IPS DF 6.9 (cell line): ENCODE data around the gene PIGL.
"Not testable (repeated sequence)": the region's sequence is repeated elsewhere in the genome, so short reads cannot be mapped to it uniquely, and the experiment has no call there.

Experiments used
- DNase-seq: peaks from one replicate; pipeline ENCODE4 v3.0.0-alpha.2; 2013; ENCODE audit warnings: low read depth, low spot score
- H3K27ac ChIP-seq: one replicate; pipeline ENCODE4 v1.5.1; 2013; ENCODE audit warnings: low read length, control low read depth
- H3K27me3 ChIP-seq: 2 replicates; pipeline ENCODE4 v1.6.1; 2013; ENCODE audit warnings: mild to moderate bottlenecking, low read length; ENCODE audit not compliant: control insufficient read depth, insufficient read depth
- H3K36me3 ChIP-seq: 2 replicates; pipeline ENCODE4 v1.6.1; 2013; ENCODE audit warnings: low read length; ENCODE audit not compliant: control insufficient read depth, insufficient read depth
- H3K4me1 ChIP-seq: 2 replicates; pipeline ENCODE4 v1.6.1; 2013; ENCODE audit warnings: low read length; ENCODE audit not compliant: control insufficient read depth, insufficient read depth
- H3K4me3 ChIP-seq: 2 replicates; pipeline ENCODE4 v1.5.1; 2013; ENCODE audit warnings: mild to moderate bottlenecking, low read length
- H3K9me3 ChIP-seq: 2 replicates; pipeline ENCODE4 v1.6.1; 2013; ENCODE audit warnings: low read length, inconsistent platforms; ENCODE audit not compliant: control insufficient read depth, insufficient read depth
- WGBS: extraction: QIAGEN DNeasy Blood & Tissue Kit; methylation state at CpG from one replicate; pipeline ENCODE4 v1.1.7; 2013; ENCODE audit warnings: mixed read lengths, missing lambda C conversion rate; ENCODE audit not compliant: insufficient read length, insufficient coverage; 5-methylcytosine and 5-hydroxymethylcytosine counted together

The PIGL gene

GRCh38 chr17:16216341-16217001 is 539 bp upstream of the PIGL start:
- H3K4me3 ChIP-seq, H3K4me1 ChIP-seq, H3K27ac ChIP-seq, H3K9me3 ChIP-seq, H3K36me3 ChIP-seq, H3K27me3 ChIP-seq, DNase-seq: not testable (repeated sequence)
- WGBS: no CpG with 5 or more reads among the region's 38 CpGs

- Histone ChIP-seq H3K27ac (no peak overlapping the region), H3K4me1 (no peaks in the 10 kb centered on the region), H3K36me3 (no peaks in the 10 kb centered on the region), H3K4me3 (no peak overlapping the region), H3K9me3 (no peaks in the 10 kb centered on the region), H3K27me3 (no peaks in the 10 kb centered on the region)
- no peak for DNase-seq
- WGBS: no CpG with 5 or more reads among the region's 3 CpGs
Observed at GRCh38 chr17:16222406-16222805, 5.4 kb downstream of the PIGL start.

GRCh38 chr17:16229912-16230561 is 13.0 kb downstream of the PIGL start:
- not testable (repeated sequence) for DNase-seq, H3K4me3 ChIP-seq, H3K9me3 ChIP-seq, H3K4me1 ChIP-seq, H3K27me3 ChIP-seq, H3K36me3 ChIP-seq, H3K27ac ChIP-seq
- no CpG with 5 or more reads among the region's 8 CpGs for WGBS

- no peak for DNase-seq
- Histone ChIP-seq H3K4me1 (no peaks in the 10 kb centered on the region), H3K36me3 (no peaks in the 10 kb centered on the region), H3K4me3 (no peak overlapping the region), H3K27ac (no peak overlapping the region), H3K27me3 (no peaks in the 10 kb centered on the region), H3K9me3 (no peaks in the 10 kb centered on the region)
- WGBS: no CpG with 5 or more reads among the region's 1 CpG
Observed at GRCh38 chr17:16232391-16232790, 15.4 kb downstream of the PIGL start.

- no peak overlapping the region for H3K4me3 ChIP-seq
- H3K9me3 ChIP-seq: no peaks in the 10 kb centered on the region
- no peaks in the 10 kb centered on the region for H3K36me3 ChIP-seq
- no CpG with 5 or more reads among the region's 3 CpGs for WGBS
- no peaks in the 10 kb centered on the region for H3K27me3 ChIP-seq
- no peak overlapping the region for H3K27ac ChIP-seq
- peaks cover 2% of the 10 kb centered on the region; the same call in 1 of the 2 replicates for H3K4me1 ChIP-seq
- no peak for DNase-seq
Observed at GRCh38 chr17:16239931-16240330, 22.9 kb downstream of the PIGL start.

GRCh38 chr17:16241906-16242399 is 24.9 kb downstream of the PIGL start:
- H3K4me3 ChIP-seq: no peak overlapping the region
- no peak for DNase-seq
- H3K4me1 ChIP-seq: peaks cover 2% of the 10 kb centered on the region; the same call in 1 of the 2 replicates
- no peaks in the 10 kb centered on the region for H3K36me3 ChIP-seq
- no peaks in the 10 kb centered on the region for H3K9me3 ChIP-seq
- H3K27ac ChIP-seq: no peak overlapping the region
- no peaks in the 10 kb centered on the region for H3K27me3 ChIP-seq

- Histone ChIP-seq H3K4me3 (no peak overlapping the region), H3K27me3 (no peaks in the 10 kb centered on the region), H3K9me3 (no peaks in the 10 kb centered on the region), H3K36me3 (no peaks in the 10 kb centered on the region), H3K27ac (no peak overlapping the region), H3K4me1 (peaks cover 2% of the 10 kb centered on the region; the same call in 1 of the 2 replicates)
- DNase-seq: no peak
- WGBS: no CpG with 5 or more reads among the region's 5 CpGs
Observed at GRCh38 chr17:16243385-16243784, 26.4 kb downstream of the PIGL start.

GRCh38 chr17:16243801-16244567 is 27.0 kb downstream of the PIGL start:
- Histone ChIP-seq H3K9me3 (no peaks in the 10 kb centered on the region), H3K36me3 (no peaks in the 10 kb centered on the region), H3K27ac (no peak overlapping the region), H3K4me3 (no peak overlapping the region), H3K4me1 (peaks cover 2% of the 10 kb centered on the region; the same call in 1 of the 2 replicates), H3K27me3 (no peaks in the 10 kb centered on the region)
- no CpG with 5 or more reads among the region's 9 CpGs for WGBS
- DNase-seq: no peak

- WGBS: no CpG with 5 or more reads among the region's 7 CpGs
- no peak overlapping the region for H3K4me3 ChIP-seq
- DNase-seq: no peak
- peaks cover 2% of the 10 kb centered on the region; the same call in 1 of the 2 replicates for H3K4me1 ChIP-seq
- H3K9me3 ChIP-seq: no peaks in the 10 kb centered on the region
- H3K36me3 ChIP-seq: no peaks in the 10 kb centered on the region
- no peaks in the 10 kb centered on the region for H3K27me3 ChIP-seq
- H3K27ac ChIP-seq: no peak overlapping the region
Observed at GRCh38 chr17:16247586-16247984, 30.6 kb downstream of the PIGL start.

GRCh38 chr17:16250635-16251034 is 33.6 kb downstream of the PIGL start:
- DNase-seq: no peak
- H3K4me3 ChIP-seq: no peak overlapping the region
- H3K9me3 ChIP-seq: no peaks in the 10 kb centered on the region
- H3K4me1 ChIP-seq: no peaks in the 10 kb centered on the region
- no peaks in the 10 kb centered on the region for H3K36me3 ChIP-seq
- H3K27me3 ChIP-seq: no peaks in the 10 kb centered on the region
- no peak overlapping the region for H3K27ac ChIP-seq
- no CpG with 5 or more reads among the region's 1 CpG for WGBS
